ENCODE data around the gene RPL3.

Gene RPL3

GRCh38 chr22:39316440-39317083 is 2.9 kb downstream of the RPL3 start:
- DNase-seq, result peak; percentile 90

GRCh38 chr22:39315389-39315788 is 4.0 kb downstream of the RPL3 start:
- no peak for DNase-seq

DNA sequence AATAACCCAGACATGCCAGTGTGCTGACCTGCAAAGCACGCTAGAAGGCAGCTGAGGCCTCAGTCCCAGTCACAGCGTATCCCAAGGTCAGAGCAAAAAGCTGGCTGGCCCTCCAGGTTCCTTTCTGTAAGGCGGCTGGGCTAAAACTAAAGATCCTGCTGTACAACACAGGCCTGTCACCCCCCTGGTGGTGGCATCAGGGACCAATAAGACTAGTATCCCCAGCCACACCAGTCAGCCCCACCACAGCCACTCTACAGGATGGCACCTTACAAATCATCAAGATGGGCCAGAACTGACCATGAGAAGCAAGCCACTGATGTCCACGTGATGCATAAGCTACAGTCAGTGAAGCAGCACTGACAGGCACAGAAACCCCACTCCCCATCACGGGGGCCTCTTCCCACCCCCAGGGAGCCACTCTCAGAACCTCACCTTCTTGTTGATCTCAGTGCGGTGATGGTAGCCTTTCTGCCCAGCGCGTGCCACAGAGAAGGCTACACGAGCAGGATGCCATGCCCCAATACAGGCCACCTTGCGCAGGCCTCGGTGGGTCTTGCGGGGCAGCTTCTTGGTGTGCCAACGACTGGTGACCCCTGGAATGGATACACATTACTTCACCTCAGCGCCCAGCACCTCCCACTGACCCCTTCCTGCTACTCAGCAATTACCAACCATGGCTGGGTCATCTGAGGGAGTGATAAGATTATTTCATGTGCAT is 5.0 kb downstream of the RPL3 start:
- no peak for DNase-seq

- DNase-seq, result no peak
Observed at GRCh38 chr22:39313258-39314001, 6.0 kb downstream of the RPL3 start.

GRCh38 chr22:39312410-39312809 is 7.0 kb downstream of the RPL3 start:
- DNase-seq, result no peak

DNA sequence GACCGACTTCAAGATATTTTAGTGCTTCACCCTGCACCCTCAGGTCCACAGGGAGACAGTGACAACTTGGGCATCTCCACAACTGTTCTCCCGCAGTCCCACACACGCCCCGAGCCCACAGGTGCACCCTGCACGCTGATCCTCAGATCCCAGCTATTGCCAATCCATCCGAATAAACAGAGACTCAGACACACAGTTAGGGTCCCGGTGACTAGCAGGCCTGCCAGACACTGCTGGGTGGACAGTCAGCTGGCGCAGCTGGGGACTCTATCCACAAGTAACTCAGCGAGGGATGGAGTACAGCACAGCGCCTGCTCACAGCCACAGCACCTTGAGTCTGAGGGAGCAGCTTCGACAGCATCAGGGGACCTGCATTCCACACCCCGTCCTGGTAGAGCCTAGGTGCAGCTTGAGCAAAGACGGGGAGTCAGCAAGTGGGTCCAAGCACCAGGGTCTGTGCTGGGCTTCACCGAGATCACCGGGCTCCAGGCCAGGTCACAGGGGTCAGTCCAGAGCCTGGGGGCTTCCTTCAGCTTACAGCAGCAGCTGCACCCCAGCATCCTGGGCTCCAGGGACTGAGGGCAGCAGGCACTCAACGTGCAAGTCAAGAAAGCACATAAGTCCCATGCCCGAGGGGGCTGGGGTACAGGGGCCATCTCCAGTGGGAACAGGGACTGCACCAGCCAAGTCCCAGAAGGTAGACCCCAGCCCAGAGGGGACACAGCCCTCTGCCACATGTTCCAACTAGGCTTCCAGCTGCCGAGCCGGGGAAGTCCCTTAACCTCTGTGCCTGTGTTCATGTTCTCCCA is 7.6 kb downstream of the RPL3 start:
- DNase-seq, result no peak

- peak; percentile 48 for DNase-seq
Observed at GRCh38 chr22:39309881-39310714, 9.3 kb downstream of the RPL3 start.

GRCh38 chr22:39309364-39309861 is 10.0 kb downstream of the RPL3 start:
- DNase-seq, result peak; percentile 62

DNA sequence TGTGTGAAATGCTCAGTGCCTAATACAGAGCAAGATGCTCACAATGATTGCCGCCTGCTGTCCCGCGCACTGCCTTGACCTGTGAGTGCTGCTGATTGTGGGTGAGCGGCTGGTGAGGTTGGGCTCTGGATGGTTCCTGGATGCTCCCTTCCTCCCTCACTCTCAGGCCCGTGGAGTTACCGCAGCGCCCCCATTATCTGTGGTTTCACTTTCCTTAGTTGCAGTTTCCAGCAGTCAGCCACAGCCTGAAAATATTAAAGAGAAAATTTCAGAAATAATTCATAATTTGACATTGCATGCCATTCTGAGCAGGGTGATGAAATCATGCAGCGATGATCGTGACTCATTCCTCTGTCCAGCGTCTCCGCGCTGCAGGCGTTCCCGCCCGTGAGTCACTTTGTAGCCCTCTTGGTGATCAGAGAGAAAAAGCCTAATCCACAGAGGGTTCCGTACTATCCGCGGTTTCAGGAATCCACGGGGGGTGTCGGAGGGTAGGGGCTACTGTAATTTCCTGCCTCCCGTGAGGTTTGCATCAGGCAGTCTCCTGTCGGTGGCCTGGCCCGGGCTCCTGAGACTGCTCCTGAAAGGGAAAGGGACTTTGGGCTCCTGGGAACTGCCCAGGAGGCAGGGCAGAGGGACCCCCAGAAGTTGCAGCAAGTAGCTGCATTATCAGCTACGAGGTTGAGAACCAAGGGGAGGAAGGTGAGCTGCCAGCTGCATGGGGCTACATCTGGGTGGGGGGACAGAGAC is 10.6 kb downstream of the RPL3 start:
- DNase-seq, result peak; percentile 98

GRCh38 chr22:39306456-39307361 is 12.7 kb downstream of the RPL3 start:
- no peak for DNase-seq

DNA sequence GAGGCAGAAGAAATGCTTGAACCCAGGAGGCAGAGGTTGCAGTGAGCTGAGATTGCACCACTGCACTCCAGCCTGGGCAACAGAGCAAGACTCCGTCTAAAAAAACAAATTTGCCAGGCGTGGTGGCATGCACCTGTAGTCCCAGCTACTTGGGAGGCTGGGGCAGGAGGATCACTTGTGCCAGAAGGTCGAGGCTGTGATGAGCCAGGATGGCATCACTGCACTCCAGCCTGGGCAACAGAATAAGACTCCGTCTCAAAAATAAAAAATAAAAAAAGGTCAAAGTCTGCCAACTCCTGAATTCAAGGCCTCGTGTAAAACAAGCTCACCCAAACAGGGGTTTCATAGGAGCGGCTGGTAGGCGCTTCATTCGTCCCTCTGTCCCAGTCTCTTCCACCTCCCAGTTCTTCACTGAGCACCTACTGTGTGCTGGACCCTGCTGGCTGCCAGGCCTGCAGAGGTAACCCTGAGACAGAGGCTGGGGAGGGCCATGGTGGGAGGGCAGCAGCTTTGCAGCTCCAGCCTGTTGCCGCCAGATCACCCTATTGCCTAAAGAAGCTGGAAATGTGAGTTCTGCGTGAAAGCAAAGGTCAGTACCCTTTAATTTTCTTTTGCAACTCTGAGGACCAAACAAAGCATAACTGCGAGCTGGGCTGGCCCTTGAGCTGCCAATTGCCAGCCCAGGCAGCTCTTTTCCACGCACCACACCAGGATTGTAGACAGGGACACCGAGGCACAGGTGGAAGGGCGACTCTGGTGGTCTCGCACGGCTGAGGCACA is 15.3 kb downstream of the RPL3 start:
- DNase-seq, result no peak

- DNase-seq, result no peak
Observed at GRCh38 chr22:39303358-39303757, 16.1 kb downstream of the RPL3 start.

- no peak for DNase-seq
Observed at GRCh38 chr22:39302431-39302960, 16.9 kb downstream of the RPL3 start.

GRCh38 chr22:39301926-39302325 is 17.5 kb downstream of the RPL3 start:
- DNase-seq, result no peak

- DNase-seq, result no peak
Observed at GRCh38 chr22:39301108-39301507, 18.3 kb downstream of the RPL3 start.

DNA sequence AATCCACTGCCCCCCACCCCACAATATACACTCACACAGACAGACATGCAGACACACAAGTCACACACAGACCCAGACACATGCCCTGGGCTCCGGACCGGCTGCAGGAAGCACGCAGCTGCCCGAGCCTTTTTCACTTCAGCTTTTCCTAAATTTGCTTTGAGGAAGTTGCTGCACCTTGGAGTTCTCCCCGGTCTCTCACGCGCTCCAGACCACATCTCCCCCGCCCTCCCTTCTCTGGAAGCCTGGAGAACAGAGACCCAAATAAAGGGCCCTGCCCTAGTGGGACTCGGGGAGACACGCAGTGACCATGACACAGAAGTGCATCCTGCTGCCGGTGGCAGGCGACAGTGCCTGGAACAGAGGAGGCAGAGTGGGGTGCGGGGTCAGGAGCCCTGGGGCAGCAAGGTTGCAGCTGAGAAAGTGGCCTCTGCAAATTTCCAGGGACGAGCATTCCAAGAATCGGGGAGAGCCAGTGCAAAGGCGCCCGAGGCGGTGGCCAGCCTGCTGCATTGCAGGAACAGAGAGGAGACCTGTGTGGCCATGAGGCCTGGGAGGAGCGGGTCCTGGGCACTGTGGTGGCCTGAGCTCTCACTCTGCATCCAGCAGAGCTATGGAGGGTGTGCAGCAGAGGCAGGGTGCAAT is 19.1 kb downstream of the RPL3 start:
- no peak for DNase-seq

DNA sequence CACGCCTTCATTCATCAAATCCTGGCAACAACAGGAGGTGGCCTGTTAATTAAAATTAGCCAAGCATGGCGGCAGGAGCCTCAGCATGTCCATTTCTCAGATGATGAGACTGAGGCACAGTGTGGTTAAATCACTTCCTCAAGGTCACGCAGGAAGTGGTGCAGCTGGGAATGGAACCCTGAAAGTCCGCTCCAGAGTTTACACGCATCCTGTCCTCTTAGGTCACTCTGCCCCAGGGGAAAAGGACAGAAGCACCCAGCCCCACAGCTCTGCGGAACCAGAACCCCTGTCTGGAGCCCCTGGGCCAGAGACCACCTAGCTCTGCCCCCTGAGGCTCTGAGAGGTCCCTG is 19.6 kb downstream of the RPL3 start:
- no peak for DNase-seq

DNA sequence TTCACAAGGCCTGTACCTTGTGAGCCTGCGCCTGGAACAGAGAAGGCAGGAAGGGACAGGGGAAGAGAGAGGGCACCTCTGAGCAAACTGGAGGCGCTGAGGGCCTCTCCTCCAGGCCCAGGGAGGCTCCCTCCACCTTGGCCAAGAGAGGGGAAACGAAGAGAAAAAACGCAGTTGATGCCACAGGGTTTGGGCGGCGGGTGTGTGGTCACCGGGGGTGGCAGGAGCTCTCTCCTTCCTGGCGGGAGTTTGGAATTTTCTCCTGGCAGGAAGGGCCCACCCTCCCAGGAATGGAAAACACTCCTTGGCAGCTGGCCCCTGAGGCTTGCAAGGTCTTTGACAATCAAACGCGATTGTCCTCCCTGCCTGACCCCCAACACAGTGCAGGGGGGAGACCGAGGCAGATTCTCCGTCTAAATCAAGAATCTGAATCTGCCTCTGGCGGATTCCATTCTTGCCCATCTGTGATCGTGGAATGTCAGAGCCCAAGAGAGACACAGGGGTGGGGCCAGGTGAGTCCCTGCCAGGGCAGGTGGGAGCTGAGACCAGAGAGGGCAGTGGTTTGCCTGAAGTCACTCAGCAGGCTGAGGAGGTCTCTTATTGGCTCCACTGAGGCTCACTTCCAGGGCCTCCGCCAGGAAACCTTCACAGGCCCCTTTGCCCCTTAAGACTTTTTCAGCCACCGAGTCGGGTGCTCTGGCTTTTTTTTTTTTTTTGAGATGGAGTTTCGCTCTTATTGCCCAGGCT is 21.0 kb downstream of the RPL3 start:
- peak; percentile 36 for DNase-seq
